K562 (cell line): ENCODE measurements around the gene RSRC1. TPM values are rescaled to one million over a fixed set of nuclear protein-coding genes. Genes with fewer than 3 reads are reported as not detected.

Experiments used
- ATF4 ChIP-seq: fragments of 450-650 bp; formaldehyde crosslinking; IDR thresholded peaks from 2 replicates; pipeline ENCODE4 v1.4.0; 2022; ENCODE audit warnings: mild to moderate bottlenecking, moderate library complexity
- MCM3 ChIP-seq: fragments of 450-650 bp; IDR thresholded peaks from 2 replicates; pipeline ENCODE4 v1.6.1; 2016
- NFE2L1 ChIP-seq: fragments of 450-650 bp; IDR thresholded peaks from 2 replicates; pipeline ENCODE4 v1.6.1; 2016; ENCODE audit warnings: missing genetic modification characterization, low read depth, mild to moderate bottlenecking, missing compliant biosample characterization, moderate library complexity, borderline replicate concordance
- NKRF ChIP-seq: fragments of 450-650 bp; IDR thresholded peaks from 2 replicates; pipeline ENCODE4 v1.6.1; 2016; ENCODE audit warnings: borderline replicate concordance
- RERE ChIP-seq: sonication (generic); formaldehyde crosslinking; IDR thresholded peaks from 2 replicates; pipeline ENCODE4 v1.8.0; 2023; ENCODE audit warnings: missing genetic modification reagents, mild to moderate bottlenecking, borderline replicate concordance
- ZNF263 ChIP-seq: sonication (generic); formaldehyde crosslinking; IDR thresholded peaks from 2 replicates; pipeline ENCODE4 v1.8.0; 2022; ENCODE audit warnings: mild to moderate bottlenecking, missing genetic modification reagents, borderline replicate concordance
- polyA plus RNA-seq, 8 experiments: library from polyadenylated mRNA; depleted of rRNA in 4 of 8; stranded (reverse) in 5 of 8; unstranded in 3 of 8; fragments of >200 nt; fragmentation: Nextera tagmentation in 2 of 8; fragmentation: Illumina TruSeq in 1 of 8; extraction: Ambion mirVana in 2 of 8; extraction: Trizol in 1 of 8; gene quantifications; 2 replicates each; pipeline versions ENCODE4 v1.2.1 to v1.2.3, GENCODE V29; 2011 to 2014; ENCODE audit warnings: inconsistent platforms in 1 of 8, missing spikeins in 1 of 8
- total RNA-seq, 7 experiments: library from RNA; depleted of rRNA in 6 of 7; stranded (reverse); fragments of >200 nt in 6 of 7; fragmentation: Illumina TruSeq in 2 of 7; extraction: Trizol in 2 of 7; gene quantifications; 2 replicates each; pipeline versions ENCODE4 v1.2.1 to v1.2.3, GENCODE V29; 2011 to 2021; ENCODE audit warnings: low replicate concordance in 1 of 7

RSRC1 gene
- total and polyA plus RNA-seq, 9 of the 15 experiments (the other 6 are each of a cell fraction or from before 2014, with no cell fraction given): 19.3 to 128 (median 75.5) TPM

- TF ChIP-seq RERE (CRISPR knock-in tag) (no peak), NFE2L1 (tag) (no peak), ZNF263 (no peak), ATF4 (CRISPR knock-in tag) (no peak), NKRF (no peak), MCM3 (no peak)
Measured at GRCh38 chr3:158548691-158549090, 438.8 kb downstream of the RSRC1 start (continued).
